GM21576 (cell line): ENCODE measurements around the gene AGAP1.

Experiments used
- ATAC-seq: cut with Tn5 transposase; IDR thresholded peaks from one replicate; pipeline ENCODE4 v1.9.1; 2021; ENCODE audit warnings: mild to moderate bottlenecking, moderate library complexity; ENCODE audit not compliant: unreplicated experiment

Gene AGAP1

GRCh38 chr2:235856151-235856854 is 362.5 kb downstream of the AGAP1 start:
- no peak for ATAC-seq

- ATAC-seq = no peak
Observed at GRCh38 chr2:235857598-235857997, 363.8 kb downstream of the AGAP1 start.

GRCh38 chr2:235858881-235859280 is 365.0 kb downstream of the AGAP1 start:
- no peak for ATAC-seq

GRCh38 chr2:235859651-235860050 is 365.8 kb downstream of the AGAP1 start:
- ATAC-seq = no peak

GRCh38 chr2:235860111-235860510 is 366.3 kb downstream of the AGAP1 start:
- no peak for ATAC-seq

GRCh38 chr2:235860871-235861270 is 367.0 kb downstream of the AGAP1 start:
- no peak for ATAC-seq

GRCh38 chr2:235861383-235861782 is 367.5 kb downstream of the AGAP1 start:
- no peak for ATAC-seq

- no peak for ATAC-seq
Observed at GRCh38 chr2:235863414-235863813, 369.6 kb downstream of the AGAP1 start.

GRCh38 chr2:235864302-235864701 is 370.5 kb downstream of the AGAP1 start:
- ATAC-seq = no peak

- ATAC-seq = no peak
Observed at GRCh38 chr2:235864733-235865515, 371.1 kb downstream of the AGAP1 start.

- no peak for ATAC-seq
Observed at GRCh38 chr2:235866373-235866772, 372.5 kb downstream of the AGAP1 start.

- no peak for ATAC-seq
Observed at GRCh38 chr2:235868224-235868623, 374.4 kb downstream of the AGAP1 start.

- ATAC-seq = no peak
Observed at GRCh38 chr2:235868645-235869044, 374.8 kb downstream of the AGAP1 start.

GRCh38 chr2:235870515-235870914 is 376.7 kb downstream of the AGAP1 start:
- no peak for ATAC-seq

- no peak for ATAC-seq
Observed at GRCh38 chr2:235876099-235876679, 382.3 kb downstream of the AGAP1 start.

GRCh38 chr2:235877275-235877802 is 383.5 kb downstream of the AGAP1 start:
- ATAC-seq = no peak

GRCh38 chr2:235879116-235879515 is 385.3 kb downstream of the AGAP1 start:
- ATAC-seq = no peak

- ATAC-seq = no peak
Observed at GRCh38 chr2:235883675-235884074, 389.8 kb downstream of the AGAP1 start.

GRCh38 chr2:235889302-235889630 is 395.4 kb downstream of the AGAP1 start:
- ATAC-seq = no peak

- no peak for ATAC-seq
Observed at GRCh38 chr2:235893129-235893698, 399.4 kb downstream of the AGAP1 start.

- no peak for ATAC-seq
Observed at GRCh38 chr2:235894839-235895238, 401.0 kb downstream of the AGAP1 start.

GRCh38 chr2:235896061-235896460 is 402.2 kb downstream of the AGAP1 start:
- no peak for ATAC-seq
